ENCODE measurements around the gene OR10J5.
"Not testable (repeated sequence)": the region's sequence is repeated elsewhere in the genome, so short reads cannot be mapped to it uniquely, and the experiment has no call there.

OR10J5 gene

GRCh38 chr1:159510229-159510541, 25.6 kb downstream of the OR10J5 start:
- ChIA-PET CTCF (no interaction called here), POLR2A (no interaction called here)
- TF ChIP-seq CTCF (IDR thresholded peaks at IDR 0.05; ENCODE audit: control extremely low read depth, extremely low read depth, low read depth, missing control alignments), result no peak
- no peak for DNase-seq (ENCODE audit: extremely low spot score)

DNA sequence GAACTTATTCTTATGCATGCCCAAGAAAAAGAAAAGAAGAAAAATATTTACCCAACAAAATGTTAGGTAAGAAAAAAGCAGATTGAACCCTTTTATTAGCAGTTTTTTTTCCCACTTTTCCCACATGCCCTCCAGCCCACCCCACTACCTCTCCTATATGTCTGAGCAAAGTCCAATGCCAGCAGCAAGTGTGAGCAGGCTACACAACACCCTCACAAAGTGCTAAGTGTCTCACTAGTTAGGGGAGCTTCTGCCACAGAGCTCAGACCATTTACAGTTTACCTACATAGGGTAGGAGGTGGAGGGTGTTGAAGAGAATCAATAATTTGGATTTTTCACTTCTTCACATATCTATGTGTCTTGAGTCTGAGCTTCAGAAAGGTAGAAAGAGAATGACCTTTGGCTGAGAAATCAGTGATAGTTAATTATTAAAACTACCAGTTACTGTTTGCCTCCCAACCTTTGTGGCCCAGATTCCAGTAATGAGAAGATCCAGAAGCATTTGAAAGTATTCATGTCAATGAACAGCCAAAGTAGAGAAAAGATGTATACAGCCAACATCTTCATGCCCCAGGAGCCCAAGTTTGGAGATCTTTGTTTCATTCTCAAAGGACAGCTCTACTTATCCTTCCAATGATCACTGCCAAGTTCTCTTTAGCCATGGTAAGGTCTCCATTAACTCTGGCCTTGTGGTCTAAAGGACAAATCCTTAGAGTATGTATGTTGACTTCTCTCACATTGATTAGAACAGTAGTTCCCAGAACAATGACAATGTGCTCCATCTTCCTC, 26.2 kb downstream of the OR10J5 start:
- ChIA-PET CTCF (no interaction called here), POLR2A (no interaction called here)
- TF ChIP-seq CTCF (IDR thresholded peaks at IDR 0.05; ENCODE audit: control extremely low read depth, extremely low read depth, low read depth, missing control alignments), result no peak
- DNase-seq (ENCODE audit: extremely low spot score), result no peak

GRCh38 chr1:159508951-159509350, 26.9 kb downstream of the OR10J5 start:
- CTCF ChIA-PET, result no interaction called here
- POLR2A ChIA-PET, result no interaction called here
- no peak for TF ChIP-seq CTCF (IDR thresholded peaks at IDR 0.05; ENCODE audit: control extremely low read depth, extremely low read depth, low read depth, missing control alignments)

GRCh38 chr1:159505676-159506075, 30.1 kb downstream of the OR10J5 start:
- CTCF ChIA-PET, result no interaction called here
- DNase-seq (ENCODE audit: extremely low spot score), result no peak
- POLR2A ChIA-PET, result no interaction called here
- TF ChIP-seq CTCF (IDR thresholded peaks at IDR 0.05; ENCODE audit: control extremely low read depth, extremely low read depth, low read depth, missing control alignments), result no peak

More at GRCh38 chr1:159508951-159509350, 26.9 kb downstream of the OR10J5 start:
- DNase-seq (ENCODE audit: extremely low spot score), result no peak

DNA sequence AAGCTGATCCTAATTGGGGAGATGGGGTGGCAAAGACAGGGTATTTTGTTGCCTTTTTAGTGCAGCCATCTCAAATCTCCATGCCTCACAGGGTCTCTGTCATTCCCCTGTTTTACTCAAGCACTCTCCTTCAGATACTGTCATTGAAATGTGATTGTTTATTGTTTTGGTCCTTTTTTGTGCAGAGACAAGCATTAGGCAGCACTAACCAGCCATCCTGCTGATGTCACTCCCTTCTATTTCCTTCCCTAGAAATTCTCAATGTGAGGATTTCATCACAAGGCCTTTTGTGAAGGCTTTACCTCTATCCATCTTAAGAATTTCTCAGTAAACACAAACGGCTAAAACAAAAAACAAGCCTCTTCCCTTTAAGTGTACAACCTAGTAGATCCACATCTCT, 34.7 kb downstream of the OR10J5 start:
- ChIA-PET CTCF (interaction anchor here (1.4 kb wide), 1 partner anchor 11 kb away, joined by 3 read pairs; no protein-coding TSS in a partner anchor), POLR2A (no interaction called here)
- DNase-seq (ENCODE audit: extremely low spot score), result no peak
- TF ChIP-seq CTCF (IDR thresholded peaks at IDR 0.05; ENCODE audit: control extremely low read depth, extremely low read depth, low read depth, missing control alignments), result no peak

DNA sequence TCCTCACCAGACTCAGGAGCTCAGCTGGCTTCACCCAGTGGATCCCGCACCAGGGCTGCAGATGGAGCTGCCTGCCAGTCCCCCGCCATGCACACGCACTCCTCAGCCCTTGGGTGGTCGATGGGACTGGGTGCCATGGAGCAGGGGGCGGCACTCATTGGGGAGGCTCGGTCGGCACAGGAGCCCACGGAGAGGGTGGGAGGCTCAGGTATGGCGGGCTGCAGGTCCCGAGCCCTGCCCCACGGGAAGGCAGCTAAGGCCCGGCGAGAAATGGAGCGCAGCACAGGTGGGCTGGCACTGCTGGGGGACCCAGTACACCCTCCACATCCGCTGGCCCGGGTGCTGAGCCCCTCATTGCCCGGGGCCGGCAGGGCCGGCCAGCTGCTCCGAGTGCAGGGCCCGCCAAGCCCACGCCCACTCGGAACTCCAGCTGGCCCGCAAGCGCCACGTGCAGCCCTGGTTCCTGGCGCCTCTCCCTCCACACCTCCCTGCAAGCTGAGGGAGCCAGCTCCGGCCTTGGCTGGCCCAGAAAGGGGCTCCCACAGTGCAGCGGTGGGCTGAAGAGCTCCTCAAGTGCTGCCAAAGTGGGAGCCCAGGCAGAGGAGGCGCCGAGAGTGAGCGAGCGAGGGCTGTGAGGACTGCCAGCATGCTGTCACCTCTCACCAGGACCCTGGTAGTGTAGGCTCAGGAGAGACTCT, 41.1 kb downstream of the OR10J5 start:
- CTCF ChIA-PET; POLR2A ChIA-PET; DNase-seq (ENCODE audit: extremely low spot score): not testable (repeated sequence)

- TF ChIP-seq CTCF (IDR thresholded peaks at IDR 0.05; ENCODE audit: control extremely low read depth, extremely low read depth, low read depth, missing control alignments), result no peak
- ChIA-PET POLR2A (no interaction called here), CTCF (interaction anchor here (1.1 to 1.3 kb wide), 2 partner anchors 9 to 25 kb away, joined by 3 read pairs; no protein-coding TSS in a partner anchor)
- DNase-seq (ENCODE audit: extremely low spot score), result no peak
Measured at GRCh38 chr1:159493354-159493753, 42.5 kb downstream of the OR10J5 start.

Data from GM10248 (cell line).